ENCODE results near the gene CLNS1A. TPM values are rescaled to one million over a fixed set of nuclear protein-coding genes. Genes with fewer than 3 reads are reported as not detected.

CLNS1A gene
- total RNA-seq, 1 experiment from 2014 or later = 361 TPM

GRCh38 chr11:77593883-77594282 is 43.7 kb downstream of the CLNS1A start:
- Histone ChIP-seq H3K9ac (ENCODE audit: low read length) (no peak overlapping the region), H3K36me3 (ENCODE audit: low read depth, low read length) (no peaks in the 10 kb centered on the region), H3K27ac (ENCODE audit: low read length) (no peak overlapping the region), H4K20me1 (ENCODE audit: low read length) (no peaks in the 10 kb centered on the region), H2AFZ (ENCODE audit: low read length) (no peak overlapping the region), H3K27me3 (ENCODE audit: low read length) (no peaks in the 10 kb centered on the region), H3K4me2 (ENCODE audit: low read length) (no peak overlapping the region), H3K4me3 (ENCODE audit: low read length) (no peak overlapping the region), H3K9me2 (replicated peaks; ENCODE audit: low read length) (no peaks in the 10 kb centered on the region), H3F3A (ENCODE audit: low read length, unreplicated experiment) (no peaks in the 10 kb centered on the region), H3K79me2 (ENCODE audit: low read length) (no peaks in the 10 kb centered on the region), H3K4me1 (ENCODE audit: insufficient read depth, low read length) (peaks cover 17% of the 10 kb centered on the region), H3K9me3 (ENCODE audit: low read length) (no peaks in the 10 kb centered on the region)
- BruUV-seq (replicated peaks) = no TSS peak
- DNase-seq (no peak), ATAC-seq (no peak)
- ChIA-PET CTCF (no interaction called here), POLR2A (ENCODE audit: unreplicated experiment) (no interaction called here)
- intact Hi-C loops (cut with micrococcal nuclease) = no loop called here
- TF ChIP-seq EZH2phosphoT487 (IDR thresholded peaks at IDR 0.05; ENCODE audit: borderline replicate concordance, low read length) (no peak), CTCF (conservative IDR thresholded peaks at IDR 0.05; ENCODE audit: low read depth, low read length) (no peak), EZH2 (IDR thresholded peaks at IDR 0.05; ENCODE audit: low read length, unreplicated experiment) (no peak)

- Histone ChIP-seq H3K79me2 (ENCODE audit: low read length) (no peaks in the 10 kb centered on the region), H3K9me2 (replicated peaks; ENCODE audit: low read length) (no peaks in the 10 kb centered on the region), H3K27ac (ENCODE audit: low read length) (no peak overlapping the region), H4K20me1 (ENCODE audit: low read length) (no peaks in the 10 kb centered on the region), H3F3A (ENCODE audit: low read length, unreplicated experiment) (no peaks in the 10 kb centered on the region), H3K9ac (ENCODE audit: low read length) (no peak overlapping the region), H3K9me3 (ENCODE audit: low read length) (no peaks in the 10 kb centered on the region), H3K27me3 (ENCODE audit: low read length) (no peaks in the 10 kb centered on the region), H3K4me2 (ENCODE audit: low read length) (no peak overlapping the region), H3K4me3 (ENCODE audit: low read length) (no peak overlapping the region), H2AFZ (ENCODE audit: low read length) (no peak overlapping the region), H3K4me1 (ENCODE audit: insufficient read depth, low read length) (peaks cover 19% of the 10 kb centered on the region), H3K36me3 (ENCODE audit: low read depth, low read length) (no peaks in the 10 kb centered on the region)
- DNase-seq (no peak), ATAC-seq (no peak)
- no TSS peak for BruUV-seq (replicated peaks)
- ChIA-PET POLR2A (ENCODE audit: unreplicated experiment) (interaction anchor here (0.8 kb wide), 1 partner anchor 10 kb away, joined by 9 read pairs; no protein-coding TSS in a partner anchor), CTCF (interaction anchor here (0.6 to 0.7 kb wide), 2 partner anchors 350 to 623 kb away, joined by 3 read pairs; no protein-coding TSS in a partner anchor)
- intact Hi-C loops (cut with micrococcal nuclease) = no loop called here
- TF ChIP-seq CTCF (conservative IDR thresholded peaks at IDR 0.05; ENCODE audit: low read depth, low read length) (no peak), EZH2 (IDR thresholded peaks at IDR 0.05; ENCODE audit: low read length, unreplicated experiment) (no peak), EZH2phosphoT487 (IDR thresholded peaks at IDR 0.05; ENCODE audit: borderline replicate concordance, low read length) (no peak)
Measured at GRCh38 chr11:77592727-77593126, 44.9 kb downstream of the CLNS1A start.

GRCh38 chr11:77590194-77590782 is 47.3 kb downstream of the CLNS1A start:
- POLR2A ChIA-PET (ENCODE audit: unreplicated experiment) = interaction anchor here (0.7 kb wide), 1 partner anchor 367 kb away, joined by 4 read pairs; no protein-coding TSS in a partner anchor
- CTCF ChIA-PET = interaction anchor here (0.6 to 1.1 kb wide), 3 partner anchors 11 to 464 kb away, joined by 3 to 5 read pairs (median 3); no protein-coding TSS in a partner anchor
- TSS peak; percentile 54 for BruUV-seq (replicated peaks)
- Histone ChIP-seq H3K4me3 (ENCODE audit: low read length) (peak overlapping the region; percentile 82), H3K9me3 (ENCODE audit: low read length) (no peaks in the 10 kb centered on the region), H3F3A (ENCODE audit: low read length, unreplicated experiment) (no peaks in the 10 kb centered on the region), H3K4me1 (ENCODE audit: insufficient read depth, low read length) (peaks cover 19% of the 10 kb centered on the region), H3K9me2 (replicated peaks; ENCODE audit: low read length) (no peaks in the 10 kb centered on the region), H3K27ac (ENCODE audit: low read length) (no peak overlapping the region), H4K20me1 (ENCODE audit: low read length) (no peaks in the 10 kb centered on the region), H3K27me3 (ENCODE audit: low read length) (no peaks in the 10 kb centered on the region), H2AFZ (ENCODE audit: low read length) (peak overlapping the region; percentile 99), H3K79me2 (ENCODE audit: low read length) (no peaks in the 10 kb centered on the region), H3K9ac (ENCODE audit: low read length) (peak overlapping the region; percentile 70; the same call in 1 of the 2 replicates), H3K36me3 (ENCODE audit: low read depth, low read length) (no peaks in the 10 kb centered on the region), H3K4me2 (ENCODE audit: low read length) (peak overlapping the region; percentile 98)
- peak; percentile 53 for ATAC-seq
- intact Hi-C loops (cut with micrococcal nuclease) = no loop called here
- no peak for TF ChIP-seq EZH2 (IDR thresholded peaks at IDR 0.05; ENCODE audit: low read length, unreplicated experiment)
- no peak for TF ChIP-seq EZH2phosphoT487 (IDR thresholded peaks at IDR 0.05; ENCODE audit: borderline replicate concordance, low read length)
- TF ChIP-seq CTCF (conservative IDR thresholded peaks at IDR 0.05; ENCODE audit: low read depth, low read length) = peak; percentile 49
- peak; percentile 73 for DNase-seq

All from PC-3 (cell line).